NT2/D1 (cell line): Measurements from ENCODE around the gene PRRG2.

ENCODE experiments used
- SUZ12 ChIP-seq: IDR thresholded peaks from 2 replicates; pipeline ENCODE4 v1.6.1; 2011; ENCODE audit not compliant: insufficient read length, insufficient read depth; ENCODE audit errors: extremely low read depth
- YY1 ChIP-seq: IDR thresholded peaks from 2 replicates; pipeline ENCODE4 v1.6.1; 2011; ENCODE audit not compliant: insufficient read length, insufficient read depth
- ZNF274 ChIP-seq: IDR thresholded peaks from 2 replicates; pipeline ENCODE4 v1.6.1; 2011; ENCODE audit warnings: mild to moderate bottlenecking, low read depth, low read length

DNA sequence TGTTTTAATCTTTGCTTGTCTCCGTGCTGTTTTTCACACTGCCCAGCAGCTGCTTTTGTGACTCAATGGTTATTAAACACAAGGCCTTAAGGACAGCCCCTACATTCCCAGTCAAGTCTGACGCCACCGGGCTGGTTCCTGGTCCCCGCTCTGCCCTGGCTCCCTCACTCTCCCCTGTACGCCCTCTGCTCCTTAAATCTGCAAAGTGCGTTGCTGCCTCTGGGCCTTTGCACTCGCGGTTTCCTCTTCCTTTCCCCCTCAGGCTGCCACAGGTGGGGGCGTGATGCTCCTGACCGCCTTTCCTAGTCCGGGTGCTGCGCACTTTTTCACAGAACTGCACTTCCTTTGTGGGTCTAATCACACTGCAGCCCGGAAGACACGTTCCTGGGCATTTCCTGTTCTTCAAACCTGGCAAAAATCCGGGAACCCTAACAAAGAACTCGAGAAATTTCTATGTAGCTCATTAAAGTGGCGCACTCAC lies 26.4 kb upstream of the PRRG2 start:
- TF ChIP-seq ZNF274 (no peak), YY1 (no peak), SUZ12 (no peak)
